SK-N-SH treated with all-trans-retinoic acid at 6 μM for 48 hours (cell line): ENCODE data around the gene EDARADD.

ENCODE experiments used
- CREB5 ChIP-seq: fragments of 250-450 bp; sonication (Bioruptor Pico); IDR thresholded peaks from 2 replicates; pipeline ENCODE4 v1.5.1; 2020; ENCODE audit warnings: low read depth, mild to moderate bottlenecking, moderate library complexity
- CSRNP3 ChIP-seq: fragments of 250-450 bp; sonication (Bioruptor Pico); IDR thresholded peaks from 2 replicates; pipeline ENCODE4 v1.5.1; 2021; ENCODE audit warnings: mild to moderate bottlenecking, moderate library complexity
- ESRRG ChIP-seq: fragments of 250-450 bp; sonication (Bioruptor Pico); IDR thresholded peaks from 2 replicates; pipeline ENCODE4 v1.6.1; 2021; ENCODE audit warnings: mild to moderate bottlenecking
- OSR1 ChIP-seq: fragments of 250-450 bp; sonication (Bioruptor Pico); IDR thresholded peaks from 2 replicates; pipeline ENCODE4 v1.8.0; 2022; ENCODE audit warnings: moderate library complexity, mild to moderate bottlenecking, inconsistent platforms
- PATZ1 ChIP-seq: fragments of 250-450 bp; sonication (Bioruptor Pico); IDR thresholded peaks from 2 replicates; pipeline ENCODE4 v1.8.0; 2020; ENCODE audit warnings: mild to moderate bottlenecking, moderate library complexity, borderline replicate concordance
- TSHZ2 ChIP-seq: fragments of 250-450 bp; sonication (Bioruptor Pico); IDR thresholded peaks from 2 replicates; pipeline ENCODE4 v1.5.0; 2020; ENCODE audit warnings: mild to moderate bottlenecking, moderate library complexity
- ZNF565 ChIP-seq: fragments of 450-650 bp; formaldehyde crosslinking; conservative IDR thresholded peaks from 2 replicates; pipeline ENCODE4 v1.5.0; 2020; ENCODE audit warnings: low read depth, mild to moderate bottlenecking, moderate library complexity
- ZNF8 ChIP-seq: fragments of 450-650 bp; formaldehyde crosslinking; IDR thresholded peaks from 2 replicates; pipeline ENCODE4 v1.5.0; 2020; ENCODE audit warnings: mild to moderate bottlenecking, moderate library complexity

- TF ChIP-seq PATZ1 (CRISPR knock-in tag): no peak
- no peak for TF ChIP-seq ESRRG (CRISPR knock-in tag)
- no peak for TF ChIP-seq TSHZ2 (CRISPR knock-in tag)
- no peak for TF ChIP-seq ZNF8 (CRISPR knock-in tag)
- TF ChIP-seq CREB5 (CRISPR knock-in tag): no peak
- TF ChIP-seq ZNF565: no peak
- no peak for TF ChIP-seq OSR1 (CRISPR knock-in tag)
- TF ChIP-seq CSRNP3: no peak
Observed at GRCh38 chr1:236492378-236492777, 98.3 kb downstream of the EDARADD start.
